GDM1 (cell line): ENCODE results near the gene KIF26B.
"Not testable (repeated sequence)": the region's sequence is repeated elsewhere in the genome, so short reads cannot be mapped to it uniquely, and the experiment has no call there.

Experiments
- DNase-seq: peaks from one replicate; lab custom pipeline; 2025; lab: John Stamatoyannopoulos, UW

KIF26B gene

DNA sequence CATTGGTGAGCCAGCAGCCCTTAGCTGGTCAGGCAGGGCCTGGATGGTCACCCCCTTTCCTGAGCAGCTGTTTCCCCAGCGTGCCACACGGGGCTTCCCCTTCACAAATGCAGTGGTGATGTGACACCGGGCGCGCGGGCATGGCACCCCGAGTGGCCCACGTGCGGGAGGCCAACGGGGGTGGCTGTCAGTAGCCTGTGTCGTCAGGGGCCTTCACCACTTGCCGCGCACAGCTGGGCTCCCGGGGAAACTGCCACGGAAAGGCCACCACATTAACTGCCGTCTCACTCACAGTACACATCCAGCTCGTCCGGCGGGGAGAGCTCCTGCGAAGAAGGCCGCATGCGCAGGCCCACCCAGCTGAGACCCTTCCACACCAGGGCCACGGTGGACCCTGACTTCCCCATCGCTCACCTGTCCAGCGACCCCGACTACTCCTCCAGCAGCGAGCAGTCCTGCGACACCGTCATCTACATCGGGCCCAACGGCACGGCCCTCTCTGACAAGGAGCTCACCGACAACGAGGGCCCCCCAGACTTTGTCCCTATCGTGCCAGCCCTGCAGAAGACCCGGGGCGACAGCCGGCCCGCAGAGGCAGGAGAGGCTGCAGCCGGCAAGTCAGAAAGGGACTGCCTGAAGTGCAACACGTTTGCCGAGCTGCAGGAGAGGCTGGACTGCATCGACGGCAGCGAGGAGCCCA is 530.5 kb downstream of the KIF26B start:
- no peak for DNase-seq

DNA sequence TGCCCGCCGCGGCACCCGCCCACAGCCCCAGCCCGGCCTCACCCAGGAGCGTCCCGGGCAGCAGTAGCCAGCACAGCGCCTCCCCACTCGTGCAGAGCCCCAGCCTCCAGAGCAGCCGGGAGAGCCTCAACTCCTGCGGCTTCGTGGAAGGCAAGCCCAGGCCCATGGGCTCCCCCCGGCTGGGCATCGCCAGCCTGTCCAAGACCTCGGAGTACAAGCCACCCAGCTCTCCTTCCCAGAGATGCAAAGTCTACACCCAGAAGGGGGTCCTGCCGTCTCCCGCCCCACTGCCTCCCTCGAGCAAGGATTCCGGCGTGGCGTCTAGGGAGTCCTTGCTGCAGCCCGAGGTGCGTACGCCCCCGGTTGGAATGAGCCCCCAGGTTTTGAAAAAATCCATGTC is 531.2 kb downstream of the KIF26B start:
- no peak for DNase-seq

DNA sequence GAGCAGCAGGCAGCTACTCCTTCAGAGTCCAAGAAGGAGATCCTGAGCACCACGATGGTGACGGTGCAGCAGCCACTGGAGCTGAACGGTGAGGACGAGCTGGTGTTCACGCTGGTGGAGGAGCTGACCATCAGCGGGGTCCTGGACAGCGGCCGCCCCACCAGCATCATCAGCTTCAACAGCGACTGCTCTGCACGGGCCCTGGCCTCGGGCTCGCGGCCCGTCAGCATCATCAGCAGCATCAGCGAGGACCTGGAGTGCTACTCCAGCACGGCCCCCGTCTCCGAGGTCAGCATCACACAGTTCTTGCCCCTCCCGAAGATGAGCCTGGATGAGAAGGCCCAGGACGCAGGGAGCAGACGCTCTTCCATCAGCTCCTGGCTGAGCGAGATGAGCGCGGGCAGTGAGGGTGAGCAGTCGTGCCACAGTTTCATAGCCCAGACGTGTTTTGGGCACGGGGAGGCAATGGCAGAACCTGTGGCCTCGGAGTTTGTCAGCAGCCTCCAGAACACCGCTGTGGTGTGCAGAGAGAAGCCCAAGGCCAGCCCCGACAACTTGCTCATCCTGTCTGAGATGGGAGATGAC is 531.8 kb downstream of the KIF26B start:
- no peak for DNase-seq

DNA sequence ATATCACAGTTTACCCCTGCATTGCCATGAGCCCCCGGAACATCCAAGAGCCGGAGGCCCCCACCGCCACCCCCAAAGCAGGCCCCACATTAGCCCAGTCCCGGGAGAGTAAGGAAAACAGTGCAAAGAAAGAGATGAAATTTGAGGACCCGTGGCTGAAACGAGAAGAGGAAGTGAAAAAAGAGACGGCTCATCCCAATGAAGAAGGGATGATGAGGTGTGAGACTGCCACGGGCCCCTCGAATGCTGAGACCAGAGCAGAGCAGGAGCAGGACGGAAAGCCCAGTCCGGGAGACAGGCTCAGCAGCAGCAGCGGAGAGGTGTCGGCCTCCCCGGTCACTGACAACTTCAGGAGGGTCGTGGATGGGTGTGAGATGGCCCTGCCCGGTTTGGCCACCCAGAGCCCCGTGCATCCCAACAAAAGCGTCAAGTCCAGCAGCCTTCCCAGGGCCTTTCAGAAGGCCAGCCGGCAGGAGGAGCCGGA is 532.4 kb downstream of the KIF26B start:
- DNase-seq = no peak

DNA sequence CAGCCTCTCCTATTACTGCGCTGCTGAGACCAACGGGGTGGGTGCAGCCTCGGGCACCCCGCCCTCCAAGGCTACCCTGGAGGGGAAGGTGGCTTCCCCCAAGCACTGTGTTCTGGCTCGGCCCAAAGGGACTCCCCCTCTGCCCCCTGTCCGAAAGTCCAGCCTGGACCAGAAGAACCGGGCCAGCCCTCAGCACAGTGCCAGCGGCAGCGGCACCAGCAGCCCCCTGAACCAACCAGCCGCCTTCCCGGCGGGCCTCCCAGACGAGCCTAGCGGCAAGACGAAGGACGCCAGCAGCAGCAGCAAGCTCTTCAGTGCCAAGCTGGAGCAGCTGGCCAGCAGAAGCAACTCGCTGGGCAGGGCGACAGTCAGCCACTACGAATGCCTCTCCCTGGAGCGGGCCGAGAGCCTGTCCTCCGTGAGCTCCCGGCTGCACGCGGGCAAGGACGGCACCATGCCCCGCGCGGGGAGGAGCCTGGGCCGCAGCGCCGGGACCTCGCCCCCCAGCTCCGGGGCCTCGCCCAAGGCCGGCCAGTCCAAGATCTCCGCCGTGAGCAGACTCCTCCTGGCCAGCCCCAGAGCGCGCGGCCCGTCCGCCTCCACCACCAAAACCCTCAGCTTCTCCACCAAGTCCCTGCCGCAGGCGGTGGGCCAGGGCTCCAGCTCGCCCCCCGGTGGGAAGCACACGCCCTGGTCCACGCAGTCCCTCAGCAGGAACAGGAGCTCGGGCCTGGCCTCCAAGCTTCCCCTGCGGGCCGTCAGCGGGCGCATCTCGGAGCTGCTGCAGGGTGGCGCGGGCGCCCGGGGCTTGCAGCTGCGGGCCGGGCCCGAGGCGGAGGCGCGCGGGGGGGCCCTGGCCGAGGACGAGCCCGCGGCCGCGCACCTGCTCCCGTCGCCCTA is 533.1 kb downstream of the KIF26B start:
- DNase-seq = no peak

DNA sequence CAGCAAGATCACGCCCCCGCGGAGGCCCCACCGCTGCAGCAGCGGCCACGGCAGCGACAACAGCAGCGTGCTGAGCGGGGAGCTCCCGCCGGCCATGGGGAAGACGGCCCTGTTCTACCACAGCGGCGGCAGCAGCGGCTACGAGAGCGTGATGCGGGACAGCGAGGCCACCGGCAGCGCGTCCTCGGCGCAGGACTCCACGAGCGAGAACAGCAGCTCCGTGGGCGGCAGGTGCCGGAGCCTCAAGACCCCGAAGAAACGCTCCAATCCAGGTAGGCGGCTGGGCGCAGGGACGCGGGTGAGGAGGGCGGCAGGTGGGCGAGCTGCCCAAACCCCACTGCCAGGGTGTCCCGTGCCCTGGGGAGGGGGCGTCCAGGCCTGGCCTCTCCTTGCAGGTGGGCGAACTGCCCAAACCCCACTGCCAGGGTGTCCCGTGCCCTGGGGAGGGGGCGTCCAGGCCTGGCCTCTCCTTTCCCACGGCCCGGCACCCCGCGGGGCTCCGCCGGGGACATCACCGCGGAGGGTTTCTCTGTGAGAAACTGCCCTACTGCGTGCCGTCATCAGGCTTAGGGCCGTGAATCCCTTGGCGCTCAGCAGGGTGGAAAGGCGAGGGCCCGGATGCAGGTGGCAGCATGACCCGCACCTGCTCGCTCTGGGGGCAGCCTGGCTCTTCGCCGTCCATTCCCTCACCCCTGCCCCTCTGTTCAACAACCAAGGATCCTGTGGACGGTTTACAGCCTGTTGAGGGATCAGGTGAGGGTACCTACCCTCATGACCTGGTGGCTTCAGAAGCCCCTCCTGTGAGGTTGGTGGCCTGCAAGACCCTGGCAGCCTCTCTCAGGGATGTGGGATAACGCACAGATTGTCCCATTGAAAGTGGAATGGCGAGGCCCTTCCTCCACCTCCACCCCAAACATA is 534.0 kb downstream of the KIF26B start:
- no peak for DNase-seq

DNA sequence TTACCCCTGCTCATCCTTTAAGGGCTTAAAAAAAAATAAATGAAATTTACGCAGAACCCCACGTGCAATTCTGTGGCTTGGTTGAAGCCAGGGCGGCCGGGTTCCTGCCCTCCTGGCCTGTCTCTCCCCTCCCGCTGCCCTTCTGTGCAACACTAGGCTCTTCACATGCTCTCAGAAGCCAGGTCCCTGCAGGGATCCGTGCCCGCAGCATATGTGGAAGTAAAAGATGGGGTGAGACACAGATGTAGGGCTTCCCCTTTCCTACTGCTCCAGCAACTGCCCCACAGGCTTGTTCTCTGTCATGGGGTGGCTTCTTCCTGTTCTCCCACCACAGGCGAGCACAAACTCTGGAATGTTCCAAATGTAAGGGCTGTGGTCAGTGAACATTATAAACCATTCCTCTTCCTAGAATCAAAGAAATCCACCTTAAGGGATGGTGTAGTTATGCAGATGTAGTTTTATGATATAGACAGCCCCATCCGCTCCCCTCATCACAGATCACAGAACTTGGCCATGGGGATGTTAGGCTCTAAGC is 535.4 kb downstream of the KIF26B start:
- DNase-seq = no peak

DNA sequence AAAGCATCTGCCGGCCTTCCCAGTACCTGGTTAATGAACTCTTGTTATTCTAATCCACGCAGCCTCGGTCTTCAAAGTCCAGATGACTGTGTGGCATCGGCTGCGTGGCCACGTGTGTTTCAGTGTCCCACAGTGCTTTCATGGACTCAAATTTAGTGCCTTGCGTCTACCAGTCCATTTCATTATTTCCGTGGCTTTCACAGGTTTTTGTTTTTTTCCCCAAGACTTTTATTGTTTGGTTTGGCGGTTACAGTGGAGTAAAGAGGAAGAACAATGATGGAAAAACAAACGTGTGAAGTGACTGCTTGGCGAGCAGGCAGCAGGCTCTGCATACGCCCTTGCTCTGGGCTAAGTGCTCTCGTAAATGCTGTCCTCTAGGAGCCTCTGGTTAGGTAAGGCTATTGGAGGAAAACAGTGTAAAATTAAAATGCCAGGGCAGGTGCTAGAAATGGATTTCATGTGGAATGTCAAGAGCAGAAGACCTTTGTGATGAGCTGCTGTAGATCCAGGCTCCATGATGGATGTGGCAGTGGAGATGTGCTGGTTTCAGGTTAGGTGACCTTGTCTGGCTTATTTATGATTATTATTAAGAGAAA is 536.3 kb downstream of the KIF26B start:
- DNase-seq = no peak

DNA sequence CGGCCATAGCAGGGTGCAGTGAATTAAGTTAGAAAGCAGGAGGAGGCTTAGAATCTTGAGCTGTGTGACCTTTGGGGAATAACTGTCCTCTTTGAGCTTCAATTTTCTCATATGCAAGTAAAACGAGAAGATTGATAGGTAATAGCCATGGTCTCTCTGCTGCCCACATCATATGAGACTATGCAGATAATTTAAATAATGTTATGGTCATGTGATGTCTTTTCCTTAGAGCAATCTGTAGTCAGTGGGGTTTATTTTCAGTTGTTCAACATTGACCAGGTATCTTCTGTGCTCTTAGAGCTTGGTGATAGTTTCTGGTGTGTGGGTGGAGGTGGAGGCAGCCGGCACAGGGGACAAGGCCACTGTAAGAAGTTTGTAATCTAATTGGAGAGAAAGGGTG is 537.1 kb downstream of the KIF26B start:
- no peak for DNase-seq

DNA sequence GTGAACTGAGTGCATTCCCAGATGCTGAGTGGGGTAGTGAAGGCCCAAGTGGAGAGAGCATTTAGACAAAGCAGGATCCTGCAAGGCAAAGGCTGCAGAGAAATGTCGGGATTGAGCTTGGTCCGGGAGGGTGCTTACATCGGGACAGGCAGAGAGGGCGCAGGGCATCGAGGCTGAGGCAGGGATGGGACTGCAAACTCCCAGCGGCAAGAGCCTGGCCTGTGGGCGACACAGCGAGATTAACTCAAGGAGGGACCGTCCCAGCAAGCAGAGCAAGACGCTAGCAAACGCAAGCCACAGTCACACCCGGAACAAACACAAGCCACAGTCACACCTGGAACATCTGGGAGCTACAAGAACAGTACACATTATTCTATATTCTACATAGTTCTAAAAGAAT is 537.5 kb downstream of the KIF26B start:
- no peak for DNase-seq

DNA sequence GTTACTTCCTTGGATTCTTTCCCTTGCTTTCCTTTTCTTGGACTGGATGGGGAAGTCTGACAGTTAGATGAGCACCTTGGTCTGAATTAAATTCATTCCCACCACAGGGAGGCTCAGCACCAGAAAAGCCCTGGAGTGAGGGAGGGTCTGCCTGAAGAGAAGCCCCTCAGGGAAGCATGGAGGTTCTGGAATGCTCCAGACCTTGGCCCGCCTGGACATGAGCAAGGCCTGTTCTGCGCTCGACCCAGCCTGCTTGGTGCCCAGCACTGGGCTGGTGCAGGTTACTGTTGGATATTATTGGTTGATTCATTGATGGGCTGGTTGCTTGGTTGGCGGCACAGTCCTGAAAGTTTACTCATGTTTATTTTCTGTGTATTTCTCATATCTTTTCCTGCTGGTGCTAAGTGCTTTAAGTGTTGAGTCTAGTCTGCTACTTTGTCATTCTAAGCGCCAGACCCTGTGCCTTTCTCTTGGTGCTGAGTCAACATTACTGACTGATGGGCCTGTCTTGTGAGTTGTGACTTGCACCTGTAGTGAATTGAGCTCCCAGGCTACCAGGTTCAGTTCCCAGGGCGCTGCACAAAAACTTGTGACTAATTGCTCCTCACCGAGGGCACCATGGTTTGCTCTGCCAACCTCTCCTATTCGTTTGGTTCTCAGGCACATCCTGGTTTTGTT is 538.5 kb downstream of the KIF26B start:
- DNase-seq = no peak

DNA sequence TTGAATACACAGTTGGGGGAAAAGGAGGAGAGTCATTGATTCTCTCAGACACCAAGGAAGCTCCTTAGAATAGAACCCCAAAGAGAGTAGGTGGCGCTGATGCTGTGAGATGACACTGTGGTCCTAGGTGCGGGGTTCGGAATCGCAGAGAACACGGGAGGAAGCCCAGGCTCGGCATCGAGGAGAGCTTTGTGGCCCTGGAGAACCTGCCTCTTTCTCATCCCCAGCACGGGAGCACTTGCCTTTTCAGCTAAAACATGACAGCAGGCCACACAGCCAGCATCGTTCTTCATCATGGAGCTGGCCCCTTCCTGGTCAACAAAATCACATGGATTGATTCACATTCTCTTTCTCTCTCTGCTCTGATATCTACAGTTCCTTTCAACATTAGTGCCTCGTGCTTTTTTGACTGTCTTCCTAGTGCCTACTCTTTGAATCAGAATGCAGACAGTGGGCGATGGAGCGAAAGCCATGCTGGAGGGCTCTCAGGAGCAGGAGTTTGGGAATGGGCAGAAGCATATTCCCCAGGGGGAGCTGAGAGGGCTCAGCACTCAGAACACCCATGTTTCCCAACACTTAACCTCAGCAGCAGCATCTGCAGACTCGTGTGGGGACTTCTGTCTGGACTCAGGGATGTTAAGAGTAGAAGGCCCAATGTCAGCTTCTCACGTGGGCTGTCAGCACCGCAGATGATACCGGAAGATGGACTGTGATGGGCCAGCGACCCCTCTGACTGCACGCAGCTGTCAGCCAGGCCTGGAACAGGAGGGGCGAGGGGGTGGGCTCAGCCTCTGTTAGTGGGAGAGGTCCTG is 539.4 kb downstream of the KIF26B start:
- DNase-seq = no peak

DNA sequence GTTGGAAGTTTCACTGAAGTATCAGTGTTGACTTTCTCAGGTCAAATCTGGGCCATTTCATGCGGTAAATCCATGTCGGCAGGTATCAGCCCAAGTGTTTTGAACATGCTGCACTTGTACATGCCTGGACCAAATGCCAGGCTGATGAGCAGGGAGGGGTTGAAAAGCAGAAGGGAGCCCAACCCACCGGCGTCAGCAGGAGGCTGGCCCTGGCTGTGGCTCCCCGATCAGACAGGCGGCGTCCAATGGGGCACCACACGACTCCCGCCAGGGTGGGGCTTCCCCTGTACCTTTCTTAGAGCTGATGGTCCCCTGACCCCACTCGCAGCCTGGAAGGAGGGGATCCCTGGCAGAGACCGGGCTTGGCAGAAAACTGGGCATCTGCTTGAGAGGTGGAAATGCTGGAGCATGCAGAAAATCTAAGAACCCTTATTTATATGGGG is 540.0 kb downstream of the KIF26B start:
- no peak for DNase-seq

DNA sequence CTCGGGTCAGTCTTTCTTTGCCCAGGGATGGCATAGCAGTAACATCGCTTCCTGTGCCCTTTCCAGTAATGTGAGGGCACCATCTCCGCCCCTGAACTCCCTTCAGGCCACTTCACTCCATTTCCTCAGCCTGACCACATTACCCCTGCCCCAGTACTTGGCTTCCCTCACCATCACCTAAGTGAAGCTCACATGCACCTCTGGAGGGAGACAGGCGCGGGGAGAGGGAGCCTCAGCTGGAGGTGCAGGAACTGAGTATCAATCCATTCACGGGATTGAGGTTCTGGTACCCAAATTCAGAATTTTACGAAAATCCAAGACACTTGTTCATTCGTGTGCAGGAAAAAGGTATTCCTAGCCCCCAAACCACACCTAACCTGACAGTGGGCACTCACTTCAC is 540.4 kb downstream of the KIF26B start:
- no peak for DNase-seq

DNA sequence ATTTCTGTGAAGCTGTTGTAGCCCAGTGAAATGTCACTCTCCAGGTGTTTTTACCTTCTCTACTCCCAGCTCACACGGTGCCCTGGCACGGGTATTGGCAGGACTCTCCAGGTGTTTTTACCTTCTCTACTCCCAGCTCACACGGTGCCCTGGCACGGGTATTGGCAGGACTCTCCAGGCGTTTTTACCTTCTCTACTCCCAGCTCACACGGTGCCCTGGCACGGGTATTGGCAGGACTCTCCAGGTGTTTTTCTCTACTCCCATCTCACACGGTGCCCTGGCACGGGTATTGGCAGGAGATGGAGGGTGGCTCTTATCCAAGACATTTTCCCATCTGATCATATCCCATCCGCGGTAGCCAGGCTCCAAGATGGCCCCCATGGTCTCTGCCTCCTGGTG is 540.9 kb downstream of the KIF26B start:
- not testable (repeated sequence) for DNase-seq

DNA sequence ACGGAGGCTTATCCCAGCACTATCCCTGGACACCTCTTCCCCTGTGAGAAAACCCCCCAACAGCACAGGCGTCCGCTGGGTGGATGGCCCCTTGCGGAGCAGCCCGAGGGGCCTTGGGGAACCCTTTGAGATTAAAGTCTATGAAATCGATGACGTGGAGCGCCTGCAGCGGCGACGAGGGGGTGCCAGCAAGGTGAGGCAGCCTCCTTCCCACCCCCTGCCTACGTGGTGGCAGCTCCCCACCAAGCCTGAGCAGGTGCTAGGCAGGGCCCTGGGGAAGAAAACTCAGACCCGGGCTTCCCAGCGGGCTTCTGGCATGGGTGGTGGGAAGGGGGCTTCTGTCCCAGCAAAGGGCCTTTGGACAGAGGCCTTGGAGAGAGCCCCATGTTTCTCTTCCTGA is 543.3 kb downstream of the KIF26B start:
- DNase-seq = no peak

DNA sequence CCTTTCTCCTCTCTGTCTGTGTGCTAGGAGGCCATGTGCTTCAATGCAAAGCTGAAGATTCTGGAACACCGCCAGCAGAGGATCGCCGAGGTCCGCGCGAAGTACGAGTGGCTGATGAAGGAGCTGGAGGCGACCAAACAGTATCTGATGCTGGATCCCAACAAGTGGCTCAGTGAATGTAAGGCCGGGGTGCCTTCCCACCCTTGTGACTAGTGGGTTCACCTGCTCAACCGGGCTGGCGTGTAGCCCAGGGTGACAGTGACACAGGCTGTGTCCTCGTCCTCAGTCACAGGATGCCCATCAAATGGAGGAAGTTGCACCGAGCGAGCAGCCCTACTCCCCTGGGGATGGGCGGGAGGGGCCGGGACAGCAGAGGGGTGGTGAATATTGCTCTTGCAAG is 544.1 kb downstream of the KIF26B start:
- DNase-seq = no peak

DNA sequence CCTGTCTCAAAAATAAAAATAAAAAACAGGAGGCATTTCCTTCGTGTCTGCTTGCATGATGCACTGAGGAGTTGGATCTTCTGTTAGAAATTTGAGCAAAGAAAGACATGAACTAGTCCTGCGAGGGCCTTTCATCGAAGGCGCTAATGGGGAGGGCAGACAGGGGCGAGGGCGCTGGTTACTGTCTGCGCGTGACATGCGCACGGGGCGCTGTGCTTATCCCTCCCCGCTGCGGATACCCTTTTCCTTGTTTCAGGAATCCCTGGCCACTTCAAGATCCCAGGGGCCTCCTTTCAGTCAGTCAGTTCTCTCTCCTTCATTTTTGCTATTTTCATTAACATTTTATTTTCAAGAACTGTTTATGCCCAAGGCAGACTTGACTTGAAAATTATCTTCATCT is 545.8 kb downstream of the KIF26B start:
- no peak for DNase-seq

DNA sequence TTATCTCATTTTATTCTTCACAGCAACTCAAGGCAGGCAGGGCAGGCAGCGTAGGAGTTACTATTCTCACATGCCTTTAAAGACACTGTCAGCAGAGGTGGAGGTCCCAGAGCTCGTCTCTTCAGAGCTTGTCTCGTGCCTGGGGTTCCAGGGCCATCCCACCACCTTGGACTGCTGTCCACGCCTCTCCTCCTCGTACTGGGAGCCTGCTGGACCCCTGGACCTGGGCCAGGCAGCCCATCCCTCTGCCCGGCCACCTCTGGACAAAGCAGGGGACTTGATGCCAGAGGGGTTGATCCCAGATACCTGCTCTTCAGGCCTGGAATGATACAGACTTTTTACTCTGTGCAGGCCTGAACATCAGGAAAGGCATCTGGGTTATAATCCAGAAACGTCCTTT is 546.8 kb downstream of the KIF26B start:
- no peak for DNase-seq

DNA sequence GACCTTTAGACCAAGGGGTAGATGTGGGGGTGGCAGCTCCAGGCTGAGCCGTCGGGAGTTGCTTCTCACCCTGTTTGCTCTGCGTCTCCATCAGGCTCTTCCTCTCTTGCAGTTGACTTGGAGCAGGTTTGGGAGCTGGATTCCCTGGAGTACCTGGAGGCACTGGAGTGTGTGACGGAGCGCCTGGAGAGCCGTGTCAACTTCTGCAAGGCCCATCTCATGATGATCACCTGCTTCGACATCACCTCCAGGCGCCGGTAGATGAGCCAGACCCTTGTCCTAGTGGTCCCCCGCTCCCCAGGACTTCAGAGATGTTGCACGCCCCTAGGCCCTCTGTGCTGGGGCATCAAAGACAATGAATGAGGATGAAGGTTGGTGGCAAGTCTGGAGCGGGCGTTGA is 547.6 kb downstream of the KIF26B start:
- DNase-seq = no peak
